SK-N-DZ (cell line): ENCODE data around the gene CCDC85B. TPM values are rescaled to one million over a fixed set of nuclear protein-coding genes. Genes with fewer than 3 reads are reported as not detected.
"Not testable (repeated sequence)": the region's sequence is repeated elsewhere in the genome, so short reads cannot be mapped to it uniquely, and the experiment has no call there.

Source experiments
- DNase-seq: peaks from one replicate; pipeline ENCODE4 v3.0.0-alpha.2; 2015; ENCODE audit warnings: low spot score
- polyA plus RNA-seq, 2 experiments: library from polyadenylated mRNA; depleted of rRNA; stranded (reverse); fragments of >200 nt; gene quantifications; 2 replicates each; pipeline ENCODE4 v1.2.3, GENCODE V29; 2014

CCDC85B gene
- polyA plus RNA-seq (2014; cell fraction: cytosol; rRNA removed), result 23.0 and 33.6 TPM in 2 replicates
- polyA plus RNA-seq (2014; cell fraction: nucleus; rRNA removed), result 25.6 and 28.1 TPM in 2 replicates

DNA sequence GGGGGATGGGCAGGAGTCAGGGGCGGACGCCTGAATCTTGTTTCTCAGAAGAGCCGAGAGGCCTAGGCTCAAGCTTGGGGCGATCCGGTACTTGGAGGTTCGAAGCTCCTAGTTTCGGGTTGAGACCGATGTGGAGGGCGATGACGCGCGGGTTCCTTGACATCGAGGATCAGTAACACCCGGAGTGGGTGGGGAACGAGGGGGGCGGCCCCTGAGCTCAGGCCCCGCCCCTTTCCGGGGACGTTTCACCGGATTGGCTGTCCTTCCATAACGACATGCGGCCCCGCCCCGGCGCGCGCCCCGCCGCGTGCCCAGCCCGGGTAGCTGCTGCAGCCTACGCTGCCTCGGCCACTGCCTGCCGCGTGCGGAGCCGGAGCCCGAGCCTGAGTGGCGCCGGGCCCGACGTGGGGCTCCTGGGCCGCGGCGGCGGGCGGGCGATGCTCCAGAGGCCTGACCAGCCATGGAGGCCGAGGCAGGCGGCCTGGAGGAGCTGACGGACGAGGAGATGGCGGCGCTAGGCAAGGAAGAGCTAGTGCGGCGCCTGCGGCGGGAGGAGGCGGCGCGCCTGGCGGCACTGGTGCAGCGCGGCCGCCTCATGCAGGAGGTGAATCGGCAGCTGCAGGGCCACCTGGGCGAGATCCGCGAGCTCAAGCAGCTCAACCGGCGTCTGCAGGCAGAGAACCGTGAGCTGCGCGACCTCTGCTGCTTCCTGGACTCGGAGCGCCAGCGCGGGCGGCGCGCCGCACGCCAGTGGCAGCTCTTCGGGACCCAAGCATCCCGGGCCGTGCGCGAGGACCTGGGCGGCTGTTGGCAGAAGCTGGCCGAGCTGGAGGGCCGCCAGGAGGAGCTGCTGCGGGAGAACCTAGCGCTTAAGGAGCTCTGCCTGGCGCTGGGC lies at the start of gene CCDC85B:
CCDC85B (plus strand) TSS at position 350 of the 895 bp plus-strand sequence; CDS start at position 461, 111 bp downstream.
- peak; percentile 92 for DNase-seq

DNA sequence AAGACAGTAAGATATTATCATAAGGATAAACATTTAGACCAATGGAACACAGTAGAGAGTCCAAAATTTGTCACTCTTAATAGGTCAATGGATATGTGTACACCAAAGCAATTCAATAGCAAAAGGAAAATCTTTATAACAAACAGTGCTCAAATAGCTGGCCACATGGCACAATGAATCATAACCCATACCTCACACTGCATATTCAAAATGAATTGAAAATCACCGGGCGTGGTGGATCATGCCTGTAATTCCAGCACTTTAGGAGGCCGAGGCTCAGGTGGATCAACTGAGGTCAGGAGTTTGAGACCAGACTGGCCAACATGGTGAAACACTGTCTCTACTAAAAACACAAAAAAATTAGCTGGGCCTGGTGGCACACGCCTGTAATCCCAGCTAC lies 48.3 kb upstream of the CCDC85B start:
- no peak for DNase-seq

DNA sequence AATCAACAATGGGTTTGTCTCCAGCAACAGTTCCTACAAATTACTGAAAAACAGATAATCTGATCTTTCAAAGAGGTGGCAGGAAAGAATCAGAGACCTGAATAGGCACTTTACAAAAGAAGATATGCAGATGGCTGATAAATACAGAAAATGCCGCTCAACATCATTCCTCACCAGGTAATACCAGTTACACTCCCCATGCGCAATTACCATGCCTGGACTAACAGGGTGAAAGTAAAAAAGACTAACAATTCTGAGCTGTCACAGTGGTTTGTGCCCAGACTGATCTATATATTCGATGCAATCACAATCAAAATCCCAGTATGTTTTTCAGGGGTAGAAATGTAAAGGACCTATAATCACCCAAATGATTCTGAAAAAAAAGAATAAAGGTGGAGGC lies 46.7 kb upstream of the CCDC85B start:
- no peak for DNase-seq

DNA sequence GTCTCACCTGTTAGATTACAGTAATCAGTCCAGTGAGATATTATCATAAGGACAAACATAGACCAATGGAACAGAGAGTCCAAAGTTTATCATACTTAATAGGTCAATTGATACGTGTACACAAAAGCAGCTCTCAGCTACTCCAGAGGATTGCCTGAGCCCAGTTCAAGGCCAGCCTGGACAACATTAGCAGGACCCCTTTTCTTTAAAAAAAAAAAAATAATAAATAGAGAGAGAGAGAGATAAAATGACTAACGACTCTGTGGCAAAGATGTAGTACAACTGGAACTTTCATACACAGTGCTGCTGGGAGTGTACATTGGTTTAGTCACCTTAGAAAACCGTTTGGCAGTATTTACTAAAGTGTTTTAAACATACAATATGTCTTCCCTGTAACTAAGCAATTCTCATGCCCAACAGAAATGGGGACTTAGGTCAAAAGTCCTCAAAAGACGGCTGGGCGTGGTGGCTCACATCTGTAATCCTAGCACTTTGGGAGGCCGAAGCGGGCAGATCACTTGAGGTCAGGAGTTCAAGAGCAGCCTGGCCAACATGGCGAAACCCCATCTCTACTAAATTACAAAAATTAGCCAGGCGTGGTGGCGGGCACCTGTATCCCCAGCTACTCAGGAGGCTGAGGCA lies 46.1 kb upstream of the CCDC85B start:
- DNase-seq, result no peak

DNA sequence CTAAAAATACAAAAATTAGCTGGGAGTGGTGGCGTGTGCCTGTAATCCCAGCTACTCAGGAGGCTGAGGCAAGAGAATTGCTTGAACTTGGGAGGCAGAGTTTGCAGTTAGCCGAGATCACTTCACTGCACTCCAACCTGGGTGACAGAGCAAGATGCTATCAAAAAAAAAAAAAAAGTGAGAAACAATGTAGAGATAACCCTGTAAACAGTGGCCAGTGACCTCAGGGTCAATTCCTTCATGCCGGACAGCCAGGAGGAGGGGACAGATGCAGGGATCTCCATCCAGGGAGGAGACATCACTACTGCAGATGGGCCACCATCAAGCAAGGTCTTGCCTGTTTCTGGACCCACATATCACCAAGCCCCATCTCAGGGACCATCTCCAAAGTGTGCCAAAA lies 42.7 kb upstream of the CCDC85B start:
- no peak for DNase-seq

DNA sequence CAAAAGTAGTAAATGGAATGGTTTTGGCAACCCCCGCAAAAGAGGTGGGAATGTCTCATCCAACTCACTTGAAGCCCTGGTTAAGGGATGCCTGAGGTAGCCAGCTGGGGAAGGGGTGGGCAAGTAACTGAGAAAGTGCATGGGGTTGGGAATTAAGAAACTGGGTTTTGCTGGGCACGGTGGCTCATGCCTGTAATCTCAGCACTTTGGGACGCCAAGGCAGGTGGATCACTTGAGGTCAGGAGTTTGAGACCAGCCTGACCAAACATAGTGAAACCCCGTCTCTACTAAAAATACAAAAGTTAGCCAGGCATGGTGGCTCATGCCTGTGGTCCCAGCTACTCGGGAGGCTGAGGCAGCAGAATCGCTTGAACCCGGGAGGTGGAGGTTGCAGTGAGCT lies 41.8 kb upstream of the CCDC85B start:
- not testable (repeated sequence) for DNase-seq

DNA sequence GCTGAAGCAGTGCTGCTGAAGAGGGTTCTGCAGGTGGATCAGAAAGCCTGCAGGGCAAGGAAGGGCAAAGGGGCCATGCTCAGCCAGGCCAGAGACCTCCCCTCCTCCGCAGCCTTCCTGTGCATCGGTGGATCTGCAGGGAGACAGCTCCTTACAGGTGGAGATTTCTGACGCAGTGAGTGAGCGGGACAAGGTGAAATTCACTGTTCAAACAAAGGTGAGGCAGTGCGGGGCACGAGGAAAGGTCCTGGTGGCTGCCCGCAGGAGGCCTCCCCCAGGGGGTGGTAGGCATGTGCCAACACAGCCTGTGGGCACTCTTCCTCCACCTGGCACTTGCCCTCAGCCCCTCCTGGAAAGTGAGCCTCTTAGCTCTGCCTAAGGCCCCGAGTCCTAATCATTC lies 41.1 kb upstream of the CCDC85B start:
- peak; percentile 9 for DNase-seq

DNA sequence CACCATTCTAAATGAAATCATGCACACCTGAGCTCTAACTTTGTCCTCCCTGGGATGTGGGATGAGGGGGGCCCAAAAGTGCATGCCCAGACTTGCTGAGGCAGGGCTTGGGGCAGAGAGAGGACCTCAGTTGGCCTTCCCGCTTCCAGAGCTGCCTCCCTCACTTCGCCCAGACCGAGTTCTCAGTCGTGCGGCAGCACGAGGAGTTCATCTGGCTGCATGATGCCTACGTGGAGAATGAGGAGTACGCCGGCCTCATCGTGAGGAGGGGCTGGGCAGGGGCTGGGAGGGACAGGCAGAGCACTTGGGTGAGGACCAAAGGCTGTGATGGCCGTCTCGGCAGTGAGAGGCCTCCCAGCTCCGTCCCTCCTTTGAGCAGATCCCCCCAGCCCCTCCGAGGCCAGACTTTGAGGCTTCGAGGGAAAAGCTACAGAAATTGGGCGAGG lies 40.7 kb upstream of the CCDC85B start:
- DNase-seq, result peak; percentile 36

DNA sequence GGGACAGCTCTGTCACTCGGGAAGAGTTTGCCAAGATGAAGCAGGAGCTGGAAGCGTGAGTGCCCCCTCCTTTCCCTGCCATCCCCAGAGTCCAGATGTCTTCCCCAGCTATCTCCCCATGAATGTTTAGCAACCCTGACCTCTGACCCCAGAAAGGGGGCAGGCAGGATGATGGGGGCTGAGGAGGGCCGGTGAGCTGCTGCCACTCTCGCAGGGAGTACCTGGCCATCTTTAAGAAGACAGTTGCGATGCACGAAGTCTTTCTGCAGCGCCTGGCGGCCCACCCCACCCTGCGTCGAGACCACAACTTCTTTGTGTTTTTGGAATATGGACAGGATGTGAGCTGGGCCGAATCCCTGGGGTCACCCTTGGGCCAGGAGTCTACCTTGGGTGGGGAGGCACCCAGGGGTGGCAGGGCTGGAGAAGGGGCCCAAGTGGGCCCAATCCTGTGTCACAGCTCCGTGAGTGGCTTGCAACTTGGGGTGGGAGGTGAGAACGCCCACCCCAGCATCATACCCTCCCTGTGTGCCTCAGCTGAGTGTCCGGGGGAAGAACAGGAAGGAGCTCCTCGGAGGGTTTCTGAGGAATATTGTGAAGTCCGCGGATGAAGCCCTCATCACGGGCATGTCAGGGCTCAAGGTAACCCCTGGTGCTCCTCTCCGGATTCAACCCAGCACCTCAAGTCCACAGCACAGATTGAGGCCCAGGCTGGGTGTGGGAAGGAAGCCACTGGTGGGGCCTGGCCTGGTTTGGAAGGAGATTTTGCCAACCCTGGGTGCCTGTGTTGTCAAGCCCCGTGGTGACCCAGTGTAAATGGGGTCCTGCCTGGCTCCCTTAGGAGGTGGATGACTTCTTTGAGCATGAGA lies 40.0 kb upstream of the CCDC85B start:
- DNase-seq, result peak; percentile 21

DNA sequence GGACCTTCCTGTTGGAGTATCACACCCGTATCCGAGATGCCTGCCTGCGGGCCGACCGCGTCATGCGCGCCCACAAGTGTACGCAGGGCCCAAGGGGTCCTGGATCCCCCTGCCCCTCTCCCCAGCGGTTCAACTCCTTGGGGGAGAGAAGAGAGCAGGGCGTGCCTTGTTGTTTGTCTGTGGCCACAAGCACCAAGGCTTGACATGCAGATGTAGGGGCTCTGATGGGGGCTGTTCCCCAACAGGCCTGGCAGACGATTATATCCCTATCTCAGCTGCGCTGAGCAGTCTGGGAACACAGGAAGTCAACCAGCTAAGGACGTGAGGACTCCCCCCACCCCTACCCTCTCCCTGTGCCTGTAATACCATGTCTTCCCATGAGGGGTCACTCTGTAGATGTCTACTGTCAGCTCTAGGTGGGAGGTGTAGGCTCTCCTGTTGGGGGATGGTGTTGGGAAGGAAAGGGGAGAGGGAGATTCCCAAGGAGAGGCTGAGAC lies 39.3 kb upstream of the CCDC85B start:
- peak; percentile 24 for DNase-seq

DNA sequence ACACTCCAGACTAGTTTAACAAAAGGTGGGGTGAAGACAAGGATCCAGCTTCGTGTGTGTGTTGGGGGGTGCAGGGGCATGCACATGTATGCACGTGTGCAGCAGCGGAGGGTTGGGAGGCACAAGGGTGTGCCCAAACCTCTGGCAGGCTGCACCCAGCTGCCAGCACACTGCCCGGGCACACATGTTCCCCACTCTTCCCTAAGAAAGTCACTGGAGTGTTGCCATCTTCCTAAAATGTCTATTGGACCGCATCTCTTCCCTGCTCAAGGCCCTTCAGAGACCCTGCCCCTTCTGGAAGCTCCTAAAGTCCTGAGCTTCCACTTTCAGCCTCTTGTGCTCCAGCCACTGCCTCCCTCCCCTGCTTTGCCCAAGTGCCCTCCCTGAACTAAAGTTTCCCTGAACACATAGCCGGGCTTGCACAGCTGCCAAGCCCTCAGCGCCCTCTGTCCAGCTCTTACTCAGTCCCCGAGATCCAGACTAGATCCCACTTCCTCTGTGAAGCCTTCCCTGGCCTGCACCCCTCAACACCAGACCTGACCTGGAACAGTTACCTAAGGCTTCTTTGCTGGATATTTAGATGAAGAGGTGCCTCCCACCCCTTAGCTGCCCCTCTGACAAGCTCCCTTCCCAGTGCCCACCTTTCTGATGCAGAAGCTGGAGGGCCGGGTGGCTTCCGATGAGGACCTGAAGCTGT lies 38.5 kb upstream of the CCDC85B start:
- DNase-seq, result peak; percentile 7

DNA sequence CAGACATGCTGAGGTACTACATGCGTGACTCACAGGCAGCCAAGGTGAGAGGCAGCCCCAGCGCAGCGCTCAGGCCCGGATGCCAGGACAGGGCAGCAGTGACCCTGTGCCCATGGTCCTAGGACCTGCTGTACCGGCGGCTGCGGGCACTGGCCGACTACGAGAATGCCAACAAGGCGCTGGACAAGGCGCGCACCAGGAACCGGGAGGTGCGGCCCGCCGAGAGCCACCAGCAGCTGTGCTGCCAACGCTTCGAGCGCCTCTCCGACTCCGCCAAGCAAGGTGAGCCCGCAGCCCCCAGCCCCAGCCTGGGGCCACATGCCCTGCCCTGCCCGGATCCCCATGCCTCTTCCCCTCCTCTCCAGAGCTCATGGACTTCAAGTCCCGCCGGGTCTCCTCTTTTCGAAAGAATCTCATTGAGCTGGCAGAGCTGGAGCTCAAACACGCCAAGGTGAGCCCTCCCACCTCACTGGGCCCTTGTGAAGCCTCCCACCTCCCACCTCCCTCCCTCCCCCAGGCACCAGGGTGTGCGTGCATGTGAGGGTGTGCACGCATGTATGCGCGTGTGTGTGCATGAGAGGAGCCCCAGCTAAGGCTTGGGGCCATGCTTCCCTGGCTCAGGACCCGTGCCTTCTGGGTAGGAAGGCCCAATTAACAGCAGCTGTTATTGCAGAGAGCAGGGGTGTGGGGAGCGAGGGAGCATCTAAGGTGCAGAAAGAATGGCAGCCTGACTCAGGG lies 37.8 kb upstream of the CCDC85B start:
- peak; percentile 38 for DNase-seq

DNA sequence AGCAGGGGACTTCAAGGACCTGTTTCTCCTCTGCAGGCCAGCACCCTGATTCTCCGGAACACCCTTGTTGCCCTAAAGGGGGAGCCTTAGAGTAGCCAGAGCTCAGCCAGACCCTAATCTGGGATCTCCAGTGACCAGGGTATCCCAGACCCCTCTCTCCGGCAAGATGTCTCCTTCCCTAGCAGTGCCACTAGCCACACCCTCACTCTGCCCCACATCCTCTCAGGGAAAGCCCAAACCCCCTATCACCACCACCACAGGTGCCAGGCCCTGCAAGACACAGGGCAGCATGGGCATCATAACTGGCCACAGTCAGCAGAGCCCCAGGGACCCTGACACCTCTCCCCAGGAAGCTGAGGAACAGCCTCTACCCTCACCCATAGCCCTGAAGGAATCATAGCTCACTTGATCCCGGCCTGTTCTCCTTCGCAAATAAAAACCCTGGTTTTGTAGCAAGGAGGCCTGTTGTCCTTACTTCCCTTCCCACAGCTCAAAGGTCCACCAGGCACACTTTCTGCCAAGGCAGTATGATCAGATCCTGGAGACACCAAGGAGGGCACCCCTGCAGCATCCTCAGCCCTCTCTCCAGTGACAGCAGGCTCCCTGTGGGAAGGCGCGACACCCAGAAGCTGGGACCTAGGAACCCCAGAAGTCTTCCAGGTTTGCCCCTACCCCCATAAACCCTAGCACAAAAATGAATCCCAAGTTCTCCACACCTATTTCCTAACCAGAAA lies 37.1 kb upstream of the CCDC85B start:
- DNase-seq, result peak; percentile 17

DNA sequence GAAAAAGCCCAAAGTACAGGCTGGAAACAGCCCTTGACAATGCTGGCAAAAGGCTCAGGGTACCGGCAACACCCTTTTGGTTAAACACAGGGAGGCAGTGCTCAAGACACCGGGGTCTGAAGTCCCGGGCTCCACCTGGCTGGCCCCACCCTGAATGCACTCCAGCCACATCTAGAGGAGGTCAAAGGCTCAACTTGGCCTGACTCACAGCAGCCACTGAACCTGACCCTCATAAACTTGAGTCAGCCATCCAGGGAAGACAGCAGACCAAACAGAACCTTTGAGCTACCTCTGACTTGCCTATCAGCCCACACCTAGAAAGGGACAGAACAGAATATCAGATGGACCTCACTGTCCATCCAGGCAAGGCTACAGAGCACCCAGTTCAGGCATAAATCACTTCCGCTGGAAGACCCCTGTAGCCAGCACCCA lies 36.3 kb upstream of the CCDC85B start:
- peak; percentile 11 for DNase-seq

DNA sequence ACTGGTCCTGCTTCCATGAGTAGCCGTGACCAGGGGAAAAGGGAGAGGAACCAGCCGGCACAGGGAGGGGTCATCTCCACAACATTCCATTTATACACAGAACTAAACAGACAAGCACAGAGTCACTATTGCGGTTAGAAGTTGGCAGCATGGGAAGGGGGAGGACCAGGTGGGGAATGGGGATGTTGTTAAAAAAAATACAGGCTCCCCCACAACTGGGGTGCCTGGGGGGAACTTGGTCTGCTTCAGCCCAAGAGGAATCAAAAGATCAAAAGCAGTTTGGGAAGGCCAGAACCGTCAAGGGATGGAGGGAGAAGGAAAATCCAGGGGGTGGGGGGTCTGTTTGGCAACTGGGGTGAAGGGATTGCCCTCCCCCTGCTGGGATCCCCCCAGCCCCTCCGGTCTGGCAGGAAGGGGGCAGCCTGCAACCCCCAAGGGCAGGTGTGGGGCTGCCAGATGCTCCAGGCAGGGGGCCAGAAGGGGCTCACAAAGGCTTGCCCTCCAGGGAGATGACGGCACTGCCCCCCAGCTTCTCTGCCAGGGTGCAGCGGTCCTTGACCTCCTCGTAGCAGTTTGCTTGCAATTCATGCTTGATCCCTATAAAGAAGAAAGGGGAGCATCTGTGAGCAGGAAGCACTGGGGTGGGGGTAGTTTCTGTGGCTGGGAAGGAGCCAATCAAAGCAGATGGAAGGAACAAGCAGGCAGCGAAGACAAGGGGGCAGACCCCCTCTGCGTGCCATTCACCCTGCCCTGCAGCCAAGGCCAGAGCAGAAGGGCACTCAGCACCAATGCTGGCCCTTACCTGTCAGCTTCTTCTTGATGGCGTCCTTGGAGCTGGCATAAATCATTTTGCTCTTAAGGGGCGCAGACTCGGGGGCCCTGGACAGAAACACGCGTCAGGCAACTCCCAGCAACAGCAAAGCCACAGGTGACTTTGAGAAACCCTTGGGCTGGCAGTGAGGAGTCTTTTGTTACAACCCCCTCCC lies 35.3 kb upstream of the CCDC85B start:
- no peak for DNase-seq

DNA sequence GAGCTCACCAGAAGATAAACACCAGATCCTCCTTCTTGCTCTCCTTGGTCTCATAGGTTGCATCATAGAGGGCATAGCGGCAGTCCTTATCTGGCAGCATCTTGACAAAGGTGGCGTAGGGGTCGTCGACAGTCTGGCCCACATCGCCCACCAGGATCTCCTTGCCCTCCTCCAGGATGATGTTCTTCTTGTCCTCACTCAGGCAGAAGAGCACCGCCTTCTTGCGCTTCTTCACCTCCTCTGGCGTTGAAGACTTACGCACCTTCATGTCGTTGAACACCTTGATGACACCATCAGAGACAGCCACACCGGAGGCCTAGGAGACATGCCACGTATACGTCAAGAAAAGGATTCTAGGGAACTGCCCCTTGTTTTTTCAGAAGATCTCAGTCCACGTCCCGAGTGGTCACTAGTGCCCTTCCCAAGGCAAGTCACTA lies 34.5 kb upstream of the CCDC85B start:
- DNase-seq, result peak; percentile 9

DNA sequence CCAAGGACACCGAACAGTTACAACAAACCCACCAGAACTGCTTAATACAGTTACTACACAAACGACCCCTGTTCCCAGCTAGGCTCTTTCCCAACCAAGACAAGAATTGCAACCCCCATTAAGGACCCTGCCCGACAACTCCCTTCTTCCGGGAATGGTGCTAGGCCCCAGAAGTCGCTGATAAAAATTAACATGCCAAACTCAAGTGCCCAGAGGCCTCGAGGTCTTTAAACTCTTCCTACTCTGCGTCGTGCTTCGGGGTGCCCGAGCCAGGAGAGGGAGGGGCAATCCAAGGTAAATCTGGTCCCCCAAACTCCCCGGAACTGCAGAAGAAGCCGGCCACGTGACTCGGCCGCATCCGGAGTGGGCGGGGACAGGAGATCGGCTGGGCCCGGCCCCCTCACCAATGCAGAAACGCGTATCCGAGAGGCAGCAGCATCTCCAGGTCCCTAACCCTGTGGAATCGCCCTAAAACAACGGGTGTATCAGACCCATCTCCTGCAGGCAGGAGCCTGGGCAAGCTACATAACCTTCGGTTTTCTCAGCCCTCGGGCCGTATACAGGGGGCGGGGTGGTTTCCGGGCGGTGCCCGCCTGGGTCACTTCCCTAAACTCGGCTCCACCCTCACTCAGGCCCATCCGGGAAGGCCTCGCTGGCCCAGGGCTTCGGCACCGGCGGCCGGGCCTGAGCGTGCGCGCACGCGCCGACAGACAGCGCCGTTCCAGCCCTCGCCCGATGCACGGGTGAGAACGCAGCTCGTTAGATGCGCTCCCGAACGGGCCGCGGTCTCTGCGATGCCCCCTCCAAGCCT lies 33.6 kb upstream of the CCDC85B start:
- DNase-seq, result peak; percentile 74
